HEK293 (cell line): ENCODE data around the gene TRPM2.

Source experiments
- CTCF ChIA-PET: fragments of 350-600 bp; formaldehyde crosslinking; extraction: SDS; loops from one replicate; lab custom pipeline; 2021; ENCODE audit warnings: antibody characterized with exemption; lab: Yijun Ruan, JAX
- POLR2A ChIA-PET: fragments of 300-600 bp; formaldehyde crosslinking; extraction: SDS; loops from one replicate; lab custom pipeline; 2020; ENCODE audit warnings: antibody characterized with exemption, inconsistent platforms; lab: Yijun Ruan, JAX
- H3K27ac ChIP-seq: fragments of 200-500 bp; sonication (Bioruptor generic); 2 replicates; pipeline ENCODE4 v1.5.1; 2014; ENCODE audit warnings: low read depth, low read length, control low read depth, inconsistent platforms; ENCODE audit errors: extremely low read depth
- H3K36me3 ChIP-seq, 2 experiments: fragments of 200-500 bp in 1 of 2; sonication (Bioruptor generic) in 1 of 2; 1 replicate in 1 of 2; 2 replicates in 1 of 2; pipeline ENCODE4 v1.5.1; 2014 to 2017; ENCODE audit warnings: inconsistent platforms in 2 of 2, low read length in 2 of 2; ENCODE audit not compliant: control insufficient read depth in 2 of 2, insufficient read depth in 1 of 2
- H3K4me1 ChIP-seq: fragments of 200-500 bp; sonication (Bioruptor generic); 2 replicates; pipeline ENCODE4 v1.5.1; 2014; ENCODE audit warnings: mild to moderate bottlenecking, low read length, inconsistent platforms; ENCODE audit not compliant: control insufficient read depth, insufficient read depth
- H3K4me3 ChIP-seq: 2 replicates; pipeline ENCODE4 v1.5.1; 2011; ENCODE audit warnings: low read depth, mild to moderate bottlenecking, control low read depth, low read length, moderate library complexity
- H3K9me3 ChIP-seq: fragments of 200-500 bp; sonication (Bioruptor generic); 2 replicates; pipeline ENCODE4 v1.5.1; 2014; ENCODE audit warnings: low read depth, low read length, inconsistent platforms; ENCODE audit not compliant: control insufficient read depth, insufficient read depth
- FEZF1 ChIP-seq: fragments of 450-650 bp; formaldehyde crosslinking; IDR thresholded peaks from 2 replicates; pipeline ENCODE4 v1.5.1; 2016; ENCODE audit warnings: missing biosample characterization, missing genetic modification characterization
- GLIS2 ChIP-seq: fragments of 450-650 bp; formaldehyde crosslinking; IDR thresholded peaks from 2 replicates; pipeline ENCODE4 v1.5.1; 2016; ENCODE audit warnings: missing biosample characterization, missing genetic modification characterization
- HOXA7 ChIP-seq: sonication (generic); formaldehyde crosslinking; IDR thresholded peaks from 2 replicates; pipeline ENCODE4 v1.8.1; 2022; ENCODE audit warnings: missing genetic modification reagents, borderline replicate concordance
- HOXC10 ChIP-seq: sonication (generic); formaldehyde crosslinking; IDR thresholded peaks from 2 replicates; pipeline ENCODE4 v1.8.1; 2023; ENCODE audit warnings: mild to moderate bottlenecking, missing genetic modification reagents
- KLF1 ChIP-seq: fragments of 450-650 bp; formaldehyde crosslinking; IDR thresholded peaks from 2 replicates; pipeline ENCODE4 v1.5.1; 2016; ENCODE audit warnings: missing biosample characterization, missing genetic modification characterization
- KLF10 ChIP-seq: fragments of 450-650 bp; IDR thresholded peaks from 2 replicates; pipeline ENCODE4 v1.5.1; 2018; ENCODE audit warnings: missing biosample characterization, mild to moderate bottlenecking, missing genetic modification characterization
- KLF8 ChIP-seq: fragments of 450-650 bp; formaldehyde crosslinking; IDR thresholded peaks from 2 replicates; pipeline ENCODE4 v1.5.1; 2016; ENCODE audit warnings: missing biosample characterization, missing genetic modification characterization
- TCF7L2 ChIP-seq: IDR thresholded peaks from 2 replicates; pipeline ENCODE4 v1.6.1; 2011; ENCODE audit warnings: low read depth, mild to moderate bottlenecking, inconsistent platforms, low read length, moderate library complexity, borderline replicate concordance
- ZBTB8A ChIP-seq: fragments of 450-650 bp; formaldehyde crosslinking; IDR thresholded peaks from 2 replicates; pipeline ENCODE4 v1.5.1; 2016; ENCODE audit warnings: missing biosample characterization, missing genetic modification characterization
- ZIC2 ChIP-seq: fragments of 450-650 bp; formaldehyde crosslinking; IDR thresholded peaks from 2 replicates; pipeline ENCODE4 v1.5.1; 2016; ENCODE audit warnings: missing biosample characterization, missing genetic modification characterization
- ZNF114 ChIP-seq: fragments of 450-650 bp; formaldehyde crosslinking; IDR thresholded peaks from 2 replicates; pipeline ENCODE4 v1.5.0; 2017; ENCODE audit warnings: missing biosample characterization, missing genetic modification characterization
- ZNF214 ChIP-seq: fragments of 450-650 bp; formaldehyde crosslinking; IDR thresholded peaks from 2 replicates; pipeline ENCODE4 v1.5.1; 2017; ENCODE audit warnings: missing biosample characterization, mild to moderate bottlenecking, missing genetic modification characterization, borderline replicate concordance
- ZNF223 ChIP-seq: fragments of 450-650 bp; formaldehyde crosslinking; IDR thresholded peaks from 2 replicates; pipeline ENCODE4 v1.5.1; 2016; ENCODE audit warnings: missing biosample characterization, missing genetic modification characterization
- ZNF394 ChIP-seq: fragments of 450-650 bp; formaldehyde crosslinking; IDR thresholded peaks from 2 replicates; pipeline ENCODE4 v1.5.1; 2016; ENCODE audit warnings: missing biosample characterization, missing genetic modification characterization, mild to moderate bottlenecking, moderate library complexity, borderline replicate concordance
- ZNF423 ChIP-seq: fragments of 450-650 bp; formaldehyde crosslinking; IDR thresholded peaks from 2 replicates; pipeline ENCODE4 v1.5.1; 2016; ENCODE audit warnings: missing biosample characterization, missing genetic modification characterization
- ZNF473 ChIP-seq: fragments of 450-650 bp; formaldehyde crosslinking; IDR thresholded peaks from 2 replicates; pipeline ENCODE4 v1.5.1; 2017; ENCODE audit warnings: missing biosample characterization, missing genetic modification characterization
- ZNF521 ChIP-seq: fragments of 450-650 bp; formaldehyde crosslinking; IDR thresholded peaks from 2 replicates; pipeline ENCODE4 v1.5.1; 2017; ENCODE audit warnings: missing biosample characterization, mild to moderate bottlenecking, missing genetic modification characterization
- ZNF529 ChIP-seq: fragments of 450-650 bp; formaldehyde crosslinking; IDR thresholded peaks from 2 replicates; pipeline ENCODE4 v1.5.1; 2017; ENCODE audit warnings: missing genetic modification characterization, missing biosample characterization; ENCODE audit not compliant: insufficient replicate concordance
- ZNF544 ChIP-seq: fragments of 450-650 bp; formaldehyde crosslinking; IDR thresholded peaks from 2 replicates; pipeline ENCODE4 v1.5.0; 2017; ENCODE audit warnings: missing biosample characterization, missing genetic modification characterization
- ZNF596 ChIP-seq: fragments of 450-650 bp; IDR thresholded peaks from 2 replicates; pipeline ENCODE4 v1.5.0; 2018; ENCODE audit warnings: missing biosample characterization, mild to moderate bottlenecking, missing genetic modification characterization, moderate library complexity
- ZNF768 ChIP-seq: fragments of 450-650 bp; formaldehyde crosslinking; IDR thresholded peaks from 2 replicates; pipeline ENCODE4 v1.5.1; 2018; ENCODE audit warnings: missing biosample characterization, mild to moderate bottlenecking, missing genetic modification characterization
- ZNF792 ChIP-seq: fragments of 450-650 bp; formaldehyde crosslinking; IDR thresholded peaks from 2 replicates; pipeline ENCODE4 v1.5.1; 2016; ENCODE audit warnings: missing biosample characterization, missing genetic modification characterization
- ZSCAN23 ChIP-seq: fragments of 450-650 bp; formaldehyde crosslinking; IDR thresholded peaks from 2 replicates; pipeline ENCODE4 v1.5.1; 2016; ENCODE audit warnings: missing biosample characterization, missing genetic modification characterization
- TF ChIP-seq, protein P1 (sequence below): fragments of 450-650 bp; IDR thresholded peaks from 2 replicates; pipeline ENCODE4 v1.5.1; 2018; ENCODE audit warnings: missing biosample characterization, mild to moderate bottlenecking, missing genetic modification characterization
- TF ChIP-seq, protein P2 (sequence below): IDR thresholded peaks from 2 replicates; pipeline ENCODE4 v1.6.1; 2011; ENCODE audit warnings: mild to moderate bottlenecking, low read depth, low read length, borderline replicate concordance
- TF ChIP-seq, protein P3 (sequence below): sonication (generic); formaldehyde crosslinking; IDR thresholded peaks from 2 replicates; pipeline ENCODE4 v1.8.1; 2022; ENCODE audit warnings: mild to moderate bottlenecking, moderate library complexity, missing genetic modification reagents
- TF ChIP-seq, protein P4 (sequence below): fragments of 450-650 bp; formaldehyde crosslinking; IDR thresholded peaks from 2 replicates; pipeline ENCODE4 v1.5.1; 2016; ENCODE audit warnings: missing biosample characterization, missing genetic modification characterization
- TF ChIP-seq, protein P5 (sequence below): fragments of 450-650 bp; formaldehyde crosslinking; IDR thresholded peaks from 2 replicates; pipeline ENCODE4 v1.5.1; 2016; ENCODE audit warnings: missing biosample characterization, missing genetic modification characterization
- TF ChIP-seq, protein P6 (sequence below): fragments of 450-650 bp; formaldehyde crosslinking; IDR thresholded peaks from 2 replicates; pipeline ENCODE4 v1.5.0; 2017; ENCODE audit warnings: missing biosample characterization, missing genetic modification characterization, borderline replicate concordance

The TRPM2 gene

DNA sequence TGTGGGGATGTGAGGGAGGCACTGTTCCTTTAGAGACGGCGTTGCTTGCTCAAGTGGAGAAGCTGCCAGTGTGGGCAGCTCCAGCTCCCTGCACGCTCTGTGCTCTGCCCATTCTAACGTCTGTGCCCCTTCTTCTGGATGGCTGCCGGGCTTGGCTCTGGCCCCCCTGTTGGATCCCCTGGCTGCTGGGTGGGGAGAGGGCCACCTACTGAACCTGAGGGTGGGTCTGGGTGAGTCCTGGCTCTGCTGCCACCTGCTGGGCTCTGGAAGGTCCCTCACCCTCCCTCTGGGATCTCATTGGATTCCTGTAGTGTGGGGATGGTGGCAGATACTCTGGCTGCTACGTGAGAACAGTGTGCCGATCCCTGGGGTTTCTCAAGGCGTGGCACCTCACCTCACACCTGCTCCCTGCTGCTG, 48.5 kb upstream of the TRPM2 start:
- CTCF ChIA-PET = interaction anchor here (0.7 to 3.0 kb wide), 7 partner anchors 9 to 494 kb away, joined by 3 to 9 read pairs (median 3); no protein-coding TSS in a partner anchor
- peak; percentile 63 for TF ChIP-seq GLIS2 (tag by site-specific recombination)
- TF ChIP-seq KLF8 = no peak; the same call in 1 of the 2 replicates
- TF ChIP-seq, protein P1, sequence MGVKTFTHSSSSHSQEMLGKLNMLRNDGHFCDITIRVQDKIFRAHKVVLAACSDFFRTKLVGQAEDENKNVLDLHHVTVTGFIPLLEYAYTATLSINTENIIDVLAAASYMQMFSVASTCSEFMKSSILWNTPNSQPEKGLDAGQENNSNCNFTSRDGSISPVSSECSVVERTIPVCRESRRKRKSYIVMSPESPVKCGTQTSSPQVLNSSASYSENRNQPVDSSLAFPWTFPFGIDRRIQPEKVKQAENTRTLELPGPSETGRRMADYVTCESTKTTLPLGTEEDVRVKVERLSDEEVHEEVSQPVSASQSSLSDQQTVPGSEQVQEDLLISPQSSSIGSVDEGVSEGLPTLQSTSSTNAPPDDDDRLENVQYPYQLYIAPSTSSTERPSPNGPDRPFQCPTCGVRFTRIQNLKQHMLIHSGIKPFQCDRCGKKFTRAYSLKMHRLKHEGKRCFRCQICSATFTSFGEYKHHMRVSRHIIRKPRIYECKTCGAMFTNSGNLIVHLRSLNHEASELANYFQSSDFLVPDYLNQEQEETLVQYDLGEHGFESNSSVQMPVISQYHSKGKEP (tag by site-specific recombination) = no peak
- TF ChIP-seq ZNF473 = no peak
- no peak for TF ChIP-seq ZNF596 (tag by site-specific recombination)
- no peak for TF ChIP-seq ZNF114 (tag by site-specific recombination)
- TF ChIP-seq HOXA7 = no peak
- TF ChIP-seq HOXC10 (CRISPR knock-in tag) = no peak
- TF ChIP-seq ZNF423 = peak; percentile 42; the same call in 1 of the 2 replicates
- TF ChIP-seq, protein P2, sequence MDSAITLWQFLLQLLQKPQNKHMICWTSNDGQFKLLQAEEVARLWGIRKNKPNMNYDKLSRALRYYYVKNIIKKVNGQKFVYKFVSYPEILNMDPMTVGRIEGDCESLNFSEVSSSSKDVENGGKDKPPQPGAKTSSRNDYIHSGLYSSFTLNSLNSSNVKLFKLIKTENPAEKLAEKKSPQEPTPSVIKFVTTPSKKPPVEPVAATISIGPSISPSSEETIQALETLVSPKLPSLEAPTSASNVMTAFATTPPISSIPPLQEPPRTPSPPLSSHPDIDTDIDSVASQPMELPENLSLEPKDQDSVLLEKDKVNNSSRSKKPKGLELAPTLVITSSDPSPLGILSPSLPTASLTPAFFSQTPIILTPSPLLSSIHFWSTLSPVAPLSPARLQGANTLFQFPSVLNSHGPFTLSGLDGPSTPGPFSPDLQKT = no peak
- no peak for TF ChIP-seq ZNF521 (tag by site-specific recombination)
- no peak for TF ChIP-seq TCF7L2
- TF ChIP-seq ZNF544 = no peak
- TF ChIP-seq ZNF792 (tag by site-specific recombination) = no peak
- TF ChIP-seq, protein P3, sequence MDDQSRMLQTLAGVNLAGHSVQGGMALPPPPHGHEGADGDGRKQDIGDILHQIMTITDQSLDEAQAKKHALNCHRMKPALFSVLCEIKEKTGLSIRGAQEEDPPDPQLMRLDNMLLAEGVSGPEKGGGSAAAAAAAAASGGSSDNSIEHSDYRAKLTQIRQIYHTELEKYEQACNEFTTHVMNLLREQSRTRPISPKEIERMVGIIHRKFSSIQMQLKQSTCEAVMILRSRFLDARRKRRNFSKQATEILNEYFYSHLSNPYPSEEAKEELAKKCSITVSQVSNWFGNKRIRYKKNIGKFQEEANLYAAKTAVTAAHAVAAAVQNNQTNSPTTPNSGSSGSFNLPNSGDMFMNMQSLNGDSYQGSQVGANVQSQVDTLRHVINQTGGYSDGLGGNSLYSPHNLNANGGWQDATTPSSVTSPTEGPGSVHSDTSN (CRISPR knock-in tag) = no peak
- no peak for TF ChIP-seq KLF10 (tag by site-specific recombination)
- TF ChIP-seq ZNF529 (tag by site-specific recombination) = no peak
- TF ChIP-seq ZNF223 (tag by site-specific recombination) = no peak
- TF ChIP-seq, protein P4, sequence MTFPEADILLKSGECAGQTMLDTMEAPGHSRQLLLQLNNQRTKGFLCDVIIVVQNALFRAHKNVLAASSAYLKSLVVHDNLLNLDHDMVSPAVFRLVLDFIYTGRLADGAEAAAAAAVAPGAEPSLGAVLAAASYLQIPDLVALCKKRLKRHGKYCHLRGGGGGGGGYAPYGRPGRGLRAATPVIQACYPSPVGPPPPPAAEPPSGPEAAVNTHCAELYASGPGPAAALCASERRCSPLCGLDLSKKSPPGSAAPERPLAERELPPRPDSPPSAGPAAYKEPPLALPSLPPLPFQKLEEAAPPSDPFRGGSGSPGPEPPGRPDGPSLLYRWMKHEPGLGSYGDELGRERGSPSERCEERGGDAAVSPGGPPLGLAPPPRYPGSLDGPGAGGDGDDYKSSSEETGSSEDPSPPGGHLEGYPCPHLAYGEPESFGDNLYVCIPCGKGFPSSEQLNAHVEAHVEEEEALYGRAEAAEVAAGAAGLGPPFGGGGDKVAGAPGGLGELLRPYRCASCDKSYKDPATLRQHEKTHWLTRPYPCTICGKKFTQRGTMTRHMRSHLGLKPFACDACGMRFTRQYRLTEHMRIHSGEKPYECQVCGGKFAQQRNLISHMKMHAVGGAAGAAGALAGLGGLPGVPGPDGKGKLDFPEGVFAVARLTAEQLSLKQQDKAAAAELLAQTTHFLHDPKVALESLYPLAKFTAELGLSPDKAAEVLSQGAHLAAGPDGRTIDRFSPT (tag by site-specific recombination) = no peak
- no peak for TF ChIP-seq ZBTB8A (tag by site-specific recombination)
- TF ChIP-seq ZIC2 (tag by site-specific recombination) = peak; percentile 89
- no peak for TF ChIP-seq ZNF214 (tag by site-specific recombination)
- TF ChIP-seq ZSCAN23 (tag by site-specific recombination) = no peak
- TF ChIP-seq FEZF1 = no peak
- TF ChIP-seq, protein P5, sequence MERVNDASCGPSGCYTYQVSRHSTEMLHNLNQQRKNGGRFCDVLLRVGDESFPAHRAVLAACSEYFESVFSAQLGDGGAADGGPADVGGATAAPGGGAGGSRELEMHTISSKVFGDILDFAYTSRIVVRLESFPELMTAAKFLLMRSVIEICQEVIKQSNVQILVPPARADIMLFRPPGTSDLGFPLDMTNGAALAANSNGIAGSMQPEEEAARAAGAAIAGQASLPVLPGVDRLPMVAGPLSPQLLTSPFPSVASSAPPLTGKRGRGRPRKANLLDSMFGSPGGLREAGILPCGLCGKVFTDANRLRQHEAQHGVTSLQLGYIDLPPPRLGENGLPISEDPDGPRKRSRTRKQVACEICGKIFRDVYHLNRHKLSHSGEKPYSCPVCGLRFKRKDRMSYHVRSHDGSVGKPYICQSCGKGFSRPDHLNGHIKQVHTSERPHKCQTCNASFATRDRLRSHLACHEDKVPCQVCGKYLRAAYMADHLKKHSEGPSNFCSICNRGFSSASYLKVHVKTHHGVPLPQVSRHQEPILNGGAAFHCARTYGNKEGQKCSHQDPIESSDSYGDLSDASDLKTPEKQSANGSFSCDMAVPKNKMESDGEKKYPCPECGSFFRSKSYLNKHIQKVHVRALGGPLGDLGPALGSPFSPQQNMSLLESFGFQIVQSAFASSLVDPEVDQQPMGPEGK (tag by site-specific recombination) = peak; percentile 31; the same call in 1 of the 2 replicates
- TF ChIP-seq, protein P6, sequence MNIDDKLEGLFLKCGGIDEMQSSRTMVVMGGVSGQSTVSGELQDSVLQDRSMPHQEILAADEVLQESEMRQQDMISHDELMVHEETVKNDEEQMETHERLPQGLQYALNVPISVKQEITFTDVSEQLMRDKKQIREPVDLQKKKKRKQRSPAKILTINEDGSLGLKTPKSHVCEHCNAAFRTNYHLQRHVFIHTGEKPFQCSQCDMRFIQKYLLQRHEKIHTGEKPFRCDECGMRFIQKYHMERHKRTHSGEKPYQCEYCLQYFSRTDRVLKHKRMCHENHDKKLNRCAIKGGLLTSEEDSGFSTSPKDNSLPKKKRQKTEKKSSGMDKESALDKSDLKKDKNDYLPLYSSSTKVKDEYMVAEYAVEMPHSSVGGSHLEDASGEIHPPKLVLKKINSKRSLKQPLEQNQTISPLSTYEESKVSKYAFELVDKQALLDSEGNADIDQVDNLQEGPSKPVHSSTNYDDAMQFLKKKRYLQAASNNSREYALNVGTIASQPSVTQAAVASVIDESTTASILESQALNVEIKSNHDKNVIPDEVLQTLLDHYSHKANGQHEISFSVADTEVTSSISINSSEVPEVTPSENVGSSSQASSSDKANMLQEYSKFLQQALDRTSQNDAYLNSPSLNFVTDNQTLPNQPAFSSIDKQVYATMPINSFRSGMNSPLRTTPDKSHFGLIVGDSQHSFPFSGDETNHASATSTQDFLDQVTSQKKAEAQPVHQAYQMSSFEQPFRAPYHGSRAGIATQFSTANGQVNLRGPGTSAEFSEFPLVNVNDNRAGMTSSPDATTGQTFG (tag by site-specific recombination) = no peak
- TF ChIP-seq ZNF768 = no peak
- 0 out of 2 replicates have a peak, but pooled peaks have one; percentile 17 for TF ChIP-seq KLF1 (tag by site-specific recombination)
- TF ChIP-seq ZNF394 = peak; percentile 70; the same call in 1 of the 2 replicates

More for the DNA sequence above, 48.5 kb upstream of the TRPM2 start:
- POLR2A ChIA-PET = interaction anchor here (0.6 kb wide), 1 partner anchor 56 kb away, joined by 3 read pairs; no protein-coding TSS in a partner anchor
- Histone ChIP-seq H3K4me3 (no peak overlapping the region), H3K4me1 (0 out of 2 replicates have a peak, but pooled peaks cover 4% of the 10 kb centered on the region), H3K36me3 (peaks cover 0 to 30% of the 10 kb centered on the region in 2 experiments; a peak in 1 of 3 replicates), H3K9me3 (no peaks in the 10 kb centered on the region), H3K27ac (no peak overlapping the region)
